Liver (tissue), 9 donors: ENCODE results near the gene CTNNA1. TPM values are rescaled to one million over a fixed set of nuclear protein-coding genes. Genes with fewer than 3 reads are reported as not detected.

Experiments used
- DNase-seq: peaks from one replicate; pipeline ENCODE4 v3.0.0-alpha.2; 2017; ENCODE audit warnings: low spot score
- H3K27ac ChIP-seq, 2 donors: one replicate each; pipeline ENCODE4 v1.7.0; 2013; ENCODE audit warnings: inconsistent platforms in 2 of 2, low read length in 2 of 2, control low read depth in 1 of 2, low read depth in 1 of 2, mild to moderate bottlenecking in 1 of 2
- H3K27me3 ChIP-seq, 4 donors: one replicate each; pipeline versions ENCODE4 v1.6.1 to v1.7.0; 2013; ENCODE audit warnings: low read length in 3 of 4, inconsistent platforms in 1 of 4, mild to moderate bottlenecking in 1 of 4, moderate library complexity in 1 of 4; ENCODE audit not compliant: control insufficient read depth in 4 of 4, insufficient read depth in 4 of 4
- H3K36me3 ChIP-seq, 4 donors: one replicate each; pipeline versions ENCODE4 v1.6.1 to v1.7.0; 2013; ENCODE audit warnings: low read length in 3 of 4, mild to moderate bottlenecking in 3 of 4, low read depth in 1 of 4, moderate library complexity in 1 of 4; ENCODE audit not compliant: control insufficient read depth in 4 of 4, insufficient read depth in 3 of 4
- H3K4me1 ChIP-seq, 4 donors: one replicate each; pipeline versions ENCODE4 v1.6.1 to v1.7.0; 2013; ENCODE audit warnings: low read length in 3 of 4, mild to moderate bottlenecking in 3 of 4, moderate library complexity in 1 of 4; ENCODE audit not compliant: control insufficient read depth in 4 of 4, insufficient read depth in 4 of 4
- H3K4me3 ChIP-seq, 3 donors: one replicate each; pipeline versions ENCODE4 v1.6.1 to v1.7.0; 2013; ENCODE audit warnings: low read length in 3 of 3, control low read depth in 1 of 3, low read depth in 1 of 3, mild to moderate bottlenecking in 1 of 3
- H3K9ac ChIP-seq, 2 donors: one replicate each; pipeline ENCODE4 v1.7.0; 2013; ENCODE audit warnings: low read length in 2 of 2, mild to moderate bottlenecking in 2 of 2, moderate library complexity in 2 of 2, control low read depth in 1 of 2, low read depth in 1 of 2
- H3K9me3 ChIP-seq, 4 donors: one replicate each; pipeline versions ENCODE4 v1.6.1 to v1.7.0; 2013; ENCODE audit warnings: low read length in 3 of 4; ENCODE audit not compliant: control insufficient read depth in 4 of 4
- EGR1 ChIP-seq, 2 donors: IDR thresholded peaks; 2 replicates each; pipeline ENCODE4 v1.6.1; 2016 to 2018; ENCODE audit warnings: antibody characterized with exemption in 2 of 2, low read depth in 2 of 2
- FOXA1 ChIP-seq: IDR thresholded peaks from 2 replicates; pipeline ENCODE4 v1.6.1; 2016; ENCODE audit warnings: antibody characterized with exemption
- FOXA2 ChIP-seq: IDR thresholded peaks from 2 replicates; pipeline ENCODE4 v1.6.1; 2016; ENCODE audit warnings: antibody characterized with exemption
- GABPA ChIP-seq, 2 donors: IDR thresholded peaks in 1 of 2; conservative IDR thresholded peaks in 1 of 2; 2 replicates each; pipeline ENCODE4 v1.6.1; 2016; ENCODE audit warnings: antibody characterized with exemption in 2 of 2, mild to moderate bottlenecking in 1 of 2, moderate library complexity in 1 of 2
- HNF4A ChIP-seq, 2 donors: conservative IDR thresholded peaks; 2 replicates each; pipeline ENCODE4 v1.6.1; 2016; ENCODE audit warnings: antibody characterized with exemption in 2 of 2, mild to moderate bottlenecking in 2 of 2
- HNF4G ChIP-seq: IDR thresholded peaks from 2 replicates; pipeline ENCODE4 v1.6.1; 2016; ENCODE audit warnings: antibody characterized with exemption
- JUND ChIP-seq, 2 donors: IDR thresholded peaks; 2 replicates each; pipeline ENCODE4 v1.6.1; 2016; ENCODE audit warnings: antibody characterized with exemption in 2 of 2
- SP1 ChIP-seq: IDR thresholded peaks from 2 replicates; pipeline ENCODE4 v1.6.1; 2018; ENCODE audit warnings: antibody characterized with exemption, mild to moderate bottlenecking
- TAF1 ChIP-seq: conservative IDR thresholded peaks from 2 replicates; pipeline ENCODE4 v1.6.1; 2016; ENCODE audit warnings: antibody characterized with exemption, mild to moderate bottlenecking
- WGBS: extraction: QIAGEN DNeasy Blood & Tissue Kit; methylation state at CpG from one replicate; pipeline ENCODE4 v1.1.7; 2013; 5-methylcytosine and 5-hydroxymethylcytosine counted together
- polyA plus RNA-seq, 2 donors: library from polyadenylated mRNA; stranded (reverse) in 1 of 2; unstranded in 1 of 2; fragments of 200-250 nt in 1 of 2; fragments of >200 nt in 1 of 2; fragmentation: Nextera tagmentation in 1 of 2; extraction: Ambion mirVana in 1 of 2; gene quantifications; one replicate each; pipeline versions ENCODE4 v1.2.1 to v1.2.3, GENCODE V29; 2013 to 2015
- total RNA-seq, 2 donors: library from RNA; depleted of rRNA; stranded (reverse); fragments of >200 nt; gene quantifications; one replicate each; pipeline ENCODE4 v1.2.3, GENCODE V29; 2014
- TF ChIP-seq, protein P1 (sequence below): fragments of 150-350 bp; IDR thresholded peaks from 2 replicates; pipeline ENCODE4 v1.5.1; 2017; ENCODE audit warnings: improper control_type of control experiment, low read depth, low read length; ENCODE audit not compliant: missing input control
- TF ChIP-seq, protein P2 (sequence below): IDR thresholded peaks from 2 replicates; pipeline ENCODE4 v1.6.1; 2016; ENCODE audit warnings: antibody characterized with exemption
- TF ChIP-seq, protein P3 (sequence below): IDR thresholded peaks from 2 replicates; pipeline ENCODE4 v1.6.1; 2016; ENCODE audit warnings: antibody characterized with exemption
- TF ChIP-seq, protein P4 (sequence below): IDR thresholded peaks from 2 replicates; pipeline ENCODE4 v1.6.1; 2016; ENCODE audit warnings: antibody characterized with exemption
- TF ChIP-seq, protein P5 (sequence below): IDR thresholded peaks from 2 replicates; pipeline ENCODE4 v1.6.1; 2016; ENCODE audit warnings: antibody characterized with exemption, mild to moderate bottlenecking
- donor health status: healthy.
- donor health status: healthy.
- donor health status: healthy.
- donor health status: healthy.
- donor health status: healthy.

The CTNNA1 gene
- total and polyA plus RNA-seq, 4 donors = 39.9 to 150 (median 103) TPM

DNA sequence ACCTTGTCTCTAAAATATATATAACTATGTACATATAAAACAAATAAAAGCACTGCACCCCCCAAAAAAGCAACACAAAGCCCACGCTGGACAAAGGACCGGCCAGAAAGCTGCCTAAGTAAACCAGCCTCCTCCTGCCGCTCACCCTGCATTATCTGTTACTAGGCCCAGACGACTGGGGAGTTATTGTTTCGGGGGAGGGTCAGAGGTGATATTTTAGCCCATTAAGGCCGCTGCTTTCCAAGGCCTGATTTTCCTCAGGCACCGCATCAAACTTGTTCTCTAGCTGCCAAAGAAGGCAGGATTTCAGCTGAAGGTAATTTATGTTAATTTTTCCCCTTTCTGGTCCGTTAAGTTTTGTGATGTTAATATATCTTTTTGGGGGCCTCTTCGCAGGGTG is 44.0 kb upstream of the CTNNA1 start:
- H3K27me3 ChIP-seq = no peaks in the 10 kb centered on the region
- TF ChIP-seq JUND (IDR thresholded peaks at IDR 0.05) (no peak), GABPA (IDR thresholded peaks at IDR 0.05 in 1 of 2, conservative IDR thresholded peaks at IDR 0.05 in 1 of 2) (no peak), EGR1 (IDR thresholded peaks at IDR 0.05; ENCODE audit: low read depth in 2 of 2) (no peak), HNF4A (conservative IDR thresholded peaks at IDR 0.05) (no peak), HNF4G (no peak), FOXA2 (no peak), TAF1 (no peak)
- TF ChIP-seq, protein P1, sequence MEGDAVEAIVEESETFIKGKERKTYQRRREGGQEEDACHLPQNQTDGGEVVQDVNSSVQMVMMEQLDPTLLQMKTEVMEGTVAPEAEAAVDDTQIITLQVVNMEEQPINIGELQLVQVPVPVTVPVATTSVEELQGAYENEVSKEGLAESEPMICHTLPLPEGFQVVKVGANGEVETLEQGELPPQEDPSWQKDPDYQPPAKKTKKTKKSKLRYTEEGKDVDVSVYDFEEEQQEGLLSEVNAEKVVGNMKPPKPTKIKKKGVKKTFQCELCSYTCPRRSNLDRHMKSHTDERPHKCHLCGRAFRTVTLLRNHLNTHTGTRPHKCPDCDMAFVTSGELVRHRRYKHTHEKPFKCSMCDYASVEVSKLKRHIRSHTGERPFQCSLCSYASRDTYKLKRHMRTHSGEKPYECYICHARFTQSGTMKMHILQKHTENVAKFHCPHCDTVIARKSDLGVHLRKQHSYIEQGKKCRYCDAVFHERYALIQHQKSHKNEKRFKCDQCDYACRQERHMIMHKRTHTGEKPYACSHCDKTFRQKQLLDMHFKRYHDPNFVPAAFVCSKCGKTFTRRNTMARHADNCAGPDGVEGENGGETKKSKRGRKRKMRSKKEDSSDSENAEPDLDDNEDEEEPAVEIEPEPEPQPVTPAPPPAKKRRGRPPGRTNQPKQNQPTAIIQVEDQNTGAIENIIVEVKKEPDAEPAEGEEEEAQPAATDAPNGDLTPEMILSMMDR = no peak
- TF ChIP-seq, protein P2, sequence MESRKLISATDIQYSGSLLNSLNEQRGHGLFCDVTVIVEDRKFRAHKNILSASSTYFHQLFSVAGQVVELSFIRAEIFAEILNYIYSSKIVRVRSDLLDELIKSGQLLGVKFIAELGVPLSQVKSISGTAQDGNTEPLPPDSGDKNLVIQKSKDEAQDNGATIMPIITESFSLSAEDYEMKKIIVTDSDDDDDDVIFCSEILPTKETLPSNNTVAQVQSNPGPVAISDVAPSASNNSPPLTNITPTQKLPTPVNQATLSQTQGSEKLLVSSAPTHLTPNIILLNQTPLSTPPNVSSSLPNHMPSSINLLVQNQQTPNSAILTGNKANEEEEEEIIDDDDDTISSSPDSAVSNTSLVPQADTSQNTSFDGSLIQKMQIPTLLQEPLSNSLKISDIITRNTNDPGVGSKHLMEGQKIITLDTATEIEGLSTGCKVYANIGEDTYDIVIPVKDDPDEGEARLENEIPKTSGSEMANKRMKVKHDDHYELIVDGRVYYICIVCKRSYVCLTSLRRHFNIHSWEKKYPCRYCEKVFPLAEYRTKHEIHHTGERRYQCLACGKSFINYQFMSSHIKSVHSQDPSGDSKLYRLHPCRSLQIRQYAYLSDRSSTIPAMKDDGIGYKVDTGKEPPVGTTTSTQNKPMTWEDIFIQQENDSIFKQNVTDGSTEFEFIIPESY = no peak
- TF ChIP-seq, protein P3, sequence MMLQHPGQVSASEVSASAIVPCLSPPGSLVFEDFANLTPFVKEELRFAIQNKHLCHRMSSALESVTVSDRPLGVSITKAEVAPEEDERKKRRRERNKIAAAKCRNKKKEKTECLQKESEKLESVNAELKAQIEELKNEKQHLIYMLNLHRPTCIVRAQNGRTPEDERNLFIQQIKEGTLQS = no peak
- TF ChIP-seq, protein P4, sequence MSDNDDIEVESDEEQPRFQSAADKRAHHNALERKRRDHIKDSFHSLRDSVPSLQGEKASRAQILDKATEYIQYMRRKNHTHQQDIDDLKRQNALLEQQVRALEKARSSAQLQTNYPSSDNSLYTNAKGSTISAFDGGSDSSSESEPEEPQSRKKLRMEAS = no peak
- WGBS = 94% methylated on average over 9 of the region's 9 CpGs
- H3K4me3 ChIP-seq = no peak overlapping the region
- H3K36me3 ChIP-seq = no peaks in the 10 kb centered on the region
- no peaks in the 10 kb centered on the region for H3K4me1 ChIP-seq
- no peak overlapping the region for H3K9ac ChIP-seq
- DNase-seq = no peak
- H3K27ac ChIP-seq = no peak overlapping the region
- H3K9me3 ChIP-seq = no peaks in the 10 kb centered on the region

DNA sequence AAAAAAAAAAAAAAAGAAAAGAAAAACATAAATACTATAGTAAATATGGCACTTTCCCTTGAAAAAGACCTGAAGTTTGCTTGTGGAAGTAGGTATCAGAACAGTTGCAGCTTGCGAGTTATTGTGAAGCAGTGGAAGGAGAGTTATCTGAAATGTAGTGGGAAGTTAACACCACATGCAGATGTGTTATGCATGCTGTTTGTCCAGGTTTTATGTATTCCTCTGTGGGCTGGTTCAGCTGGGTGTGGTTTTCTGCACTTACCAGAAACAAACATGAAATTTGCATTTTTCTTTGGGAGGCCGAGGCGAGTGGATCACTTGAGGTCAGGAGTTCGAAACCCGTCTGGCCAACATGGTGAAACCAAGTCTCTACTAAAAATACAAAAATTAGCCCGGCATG is 42.1 kb upstream of the CTNNA1 start:
- Histone ChIP-seq H3K9me3 (no peaks in the 10 kb centered on the region), H3K4me3 (no peak overlapping the region), H3K36me3 (no peaks in the 10 kb centered on the region), H3K4me1 (no peaks in the 10 kb centered on the region), H3K27me3 (no peaks in the 10 kb centered on the region), H3K27ac (no peak overlapping the region), H3K9ac (no peak overlapping the region)
- DNase-seq = no peak
- TF ChIP-seq FOXA1 (no peak), FOXA2 (no peak)
- WGBS = 96% methylated on average over 6 of the region's 6 CpGs

DNA sequence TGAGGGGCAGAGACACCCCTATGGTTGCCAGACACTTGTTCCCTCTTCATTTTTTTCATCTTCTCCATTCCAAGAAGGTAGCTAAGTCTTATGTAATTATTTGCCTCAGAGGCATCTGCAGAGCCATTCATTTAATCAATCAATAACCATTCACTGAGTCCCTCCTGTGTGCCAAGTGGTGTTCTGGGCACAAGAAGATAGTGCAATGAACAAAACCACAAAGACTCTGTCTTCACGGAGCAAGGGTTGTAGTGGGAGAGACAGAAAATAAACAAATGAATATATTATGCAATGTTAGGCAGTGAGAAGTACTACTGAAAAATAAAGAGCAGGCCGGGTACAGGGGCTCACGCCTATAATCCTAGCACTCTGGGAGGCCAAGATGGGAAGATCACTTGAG is 41.4 kb upstream of the CTNNA1 start:
- no peak for DNase-seq
- H3K9ac ChIP-seq = no peak overlapping the region
- no peaks in the 10 kb centered on the region for H3K4me1 ChIP-seq
- H3K9me3 ChIP-seq = no peaks in the 10 kb centered on the region
- no peaks in the 10 kb centered on the region for H3K27me3 ChIP-seq
- H3K27ac ChIP-seq = no peak overlapping the region
- WGBS = 46% methylated on average over 3 of the region's 3 CpGs
- TF ChIP-seq HNF4G (no peak), JUND (IDR thresholded peaks at IDR 0.05) (no peak), SP1 (no peak), FOXA2 (no peak), TAF1 (no peak), HNF4A (conservative IDR thresholded peaks at IDR 0.05) (peak; percentile 34 to 52), EGR1 (IDR thresholded peaks at IDR 0.05; ENCODE audit: low read depth in 2 of 2) (no peak)
- TF ChIP-seq, protein P5, sequence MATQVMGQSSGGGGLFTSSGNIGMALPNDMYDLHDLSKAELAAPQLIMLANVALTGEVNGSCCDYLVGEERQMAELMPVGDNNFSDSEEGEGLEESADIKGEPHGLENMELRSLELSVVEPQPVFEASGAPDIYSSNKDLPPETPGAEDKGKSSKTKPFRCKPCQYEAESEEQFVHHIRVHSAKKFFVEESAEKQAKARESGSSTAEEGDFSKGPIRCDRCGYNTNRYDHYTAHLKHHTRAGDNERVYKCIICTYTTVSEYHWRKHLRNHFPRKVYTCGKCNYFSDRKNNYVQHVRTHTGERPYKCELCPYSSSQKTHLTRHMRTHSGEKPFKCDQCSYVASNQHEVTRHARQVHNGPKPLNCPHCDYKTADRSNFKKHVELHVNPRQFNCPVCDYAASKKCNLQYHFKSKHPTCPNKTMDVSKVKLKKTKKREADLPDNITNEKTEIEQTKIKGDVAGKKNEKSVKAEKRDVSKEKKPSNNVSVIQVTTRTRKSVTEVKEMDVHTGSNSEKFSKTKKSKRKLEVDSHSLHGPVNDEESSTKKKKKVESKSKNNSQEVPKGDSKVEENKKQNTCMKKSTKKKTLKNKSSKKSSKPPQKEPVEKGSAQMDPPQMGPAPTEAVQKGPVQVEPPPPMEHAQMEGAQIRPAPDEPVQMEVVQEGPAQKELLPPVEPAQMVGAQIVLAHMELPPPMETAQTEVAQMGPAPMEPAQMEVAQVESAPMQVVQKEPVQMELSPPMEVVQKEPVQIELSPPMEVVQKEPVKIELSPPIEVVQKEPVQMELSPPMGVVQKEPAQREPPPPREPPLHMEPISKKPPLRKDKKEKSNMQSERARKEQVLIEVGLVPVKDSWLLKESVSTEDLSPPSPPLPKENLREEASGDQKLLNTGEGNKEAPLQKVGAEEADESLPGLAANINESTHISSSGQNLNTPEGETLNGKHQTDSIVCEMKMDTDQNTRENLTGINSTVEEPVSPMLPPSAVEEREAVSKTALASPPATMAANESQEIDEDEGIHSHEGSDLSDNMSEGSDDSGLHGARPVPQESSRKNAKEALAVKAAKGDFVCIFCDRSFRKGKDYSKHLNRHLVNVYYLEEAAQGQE = no peak
- no peak overlapping the region for H3K4me3 ChIP-seq
- H3K36me3 ChIP-seq = no peaks in the 10 kb centered on the region
